GM10266 (cell line): Measurements from ENCODE around the gene ZDHHC12.

Experiments used
- DNase-seq: peaks from one replicate; pipeline ENCODE4 v3.0.0; 2012; ENCODE audit errors: extremely low spot score
- TF ChIP-seq, protein P1 (sequence below): IDR thresholded peaks from 2 replicates; pipeline ENCODE4 v1.5.1; 2012; ENCODE audit warnings: mild to moderate bottlenecking, low read depth; ENCODE audit not compliant: control insufficient read depth, insufficient read depth; ENCODE audit errors: missing control alignments

The ZDHHC12 gene

DNA sequence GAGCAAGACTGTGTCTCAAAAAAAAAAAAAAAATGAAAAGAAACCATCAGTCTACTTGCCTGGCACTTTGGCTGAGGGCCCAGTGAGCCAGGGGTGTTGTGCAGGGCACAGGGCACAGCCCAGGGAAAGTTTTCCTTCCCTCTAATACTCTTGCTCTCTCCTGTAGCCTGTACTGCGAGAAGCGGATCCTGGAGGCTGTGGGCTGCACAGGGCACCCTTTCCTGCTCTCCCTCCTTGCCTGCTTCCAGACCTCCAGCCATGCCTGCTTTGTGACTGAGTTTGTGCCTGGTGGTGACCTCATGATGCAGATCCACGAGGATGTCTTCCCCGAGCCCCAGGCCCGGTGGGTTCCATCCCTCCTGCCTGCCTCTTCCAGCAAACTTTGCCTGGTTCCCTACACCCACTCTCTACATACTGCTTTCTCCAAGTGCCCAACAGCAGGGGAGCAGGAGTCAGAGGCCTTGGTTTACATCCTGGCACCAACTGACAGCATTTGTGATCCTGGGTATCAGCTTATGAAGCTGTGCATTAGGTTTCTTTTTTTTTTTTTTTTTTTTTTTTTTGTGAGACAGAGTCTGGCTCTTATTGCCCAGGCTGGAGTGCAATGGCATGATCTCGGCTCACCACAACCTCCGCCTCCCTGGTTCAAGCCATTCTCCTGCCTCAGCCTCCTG is 7.2 kb downstream of the ZDHHC12 start:
- DNase-seq: no peak
- TF ChIP-seq, protein P1, sequence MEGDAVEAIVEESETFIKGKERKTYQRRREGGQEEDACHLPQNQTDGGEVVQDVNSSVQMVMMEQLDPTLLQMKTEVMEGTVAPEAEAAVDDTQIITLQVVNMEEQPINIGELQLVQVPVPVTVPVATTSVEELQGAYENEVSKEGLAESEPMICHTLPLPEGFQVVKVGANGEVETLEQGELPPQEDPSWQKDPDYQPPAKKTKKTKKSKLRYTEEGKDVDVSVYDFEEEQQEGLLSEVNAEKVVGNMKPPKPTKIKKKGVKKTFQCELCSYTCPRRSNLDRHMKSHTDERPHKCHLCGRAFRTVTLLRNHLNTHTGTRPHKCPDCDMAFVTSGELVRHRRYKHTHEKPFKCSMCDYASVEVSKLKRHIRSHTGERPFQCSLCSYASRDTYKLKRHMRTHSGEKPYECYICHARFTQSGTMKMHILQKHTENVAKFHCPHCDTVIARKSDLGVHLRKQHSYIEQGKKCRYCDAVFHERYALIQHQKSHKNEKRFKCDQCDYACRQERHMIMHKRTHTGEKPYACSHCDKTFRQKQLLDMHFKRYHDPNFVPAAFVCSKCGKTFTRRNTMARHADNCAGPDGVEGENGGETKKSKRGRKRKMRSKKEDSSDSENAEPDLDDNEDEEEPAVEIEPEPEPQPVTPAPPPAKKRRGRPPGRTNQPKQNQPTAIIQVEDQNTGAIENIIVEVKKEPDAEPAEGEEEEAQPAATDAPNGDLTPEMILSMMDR: no peak

DNA sequence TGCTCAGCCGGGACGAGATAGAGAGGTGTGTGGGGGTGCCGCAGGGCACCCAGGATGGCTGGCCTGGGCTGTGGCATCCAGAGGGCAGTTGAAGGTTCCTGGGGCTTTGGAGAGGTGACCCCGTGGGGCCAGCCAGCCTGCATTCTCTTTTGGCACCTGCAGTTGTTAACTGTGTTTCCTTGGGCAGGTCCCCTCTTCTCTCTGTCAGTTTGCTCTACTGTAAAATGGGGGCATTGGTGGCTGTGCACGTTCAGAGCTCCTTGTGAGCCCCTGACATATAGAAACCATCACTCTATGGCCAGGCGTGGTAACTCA is 8.5 kb downstream of the ZDHHC12 start:
- no peak for DNase-seq

DNA sequence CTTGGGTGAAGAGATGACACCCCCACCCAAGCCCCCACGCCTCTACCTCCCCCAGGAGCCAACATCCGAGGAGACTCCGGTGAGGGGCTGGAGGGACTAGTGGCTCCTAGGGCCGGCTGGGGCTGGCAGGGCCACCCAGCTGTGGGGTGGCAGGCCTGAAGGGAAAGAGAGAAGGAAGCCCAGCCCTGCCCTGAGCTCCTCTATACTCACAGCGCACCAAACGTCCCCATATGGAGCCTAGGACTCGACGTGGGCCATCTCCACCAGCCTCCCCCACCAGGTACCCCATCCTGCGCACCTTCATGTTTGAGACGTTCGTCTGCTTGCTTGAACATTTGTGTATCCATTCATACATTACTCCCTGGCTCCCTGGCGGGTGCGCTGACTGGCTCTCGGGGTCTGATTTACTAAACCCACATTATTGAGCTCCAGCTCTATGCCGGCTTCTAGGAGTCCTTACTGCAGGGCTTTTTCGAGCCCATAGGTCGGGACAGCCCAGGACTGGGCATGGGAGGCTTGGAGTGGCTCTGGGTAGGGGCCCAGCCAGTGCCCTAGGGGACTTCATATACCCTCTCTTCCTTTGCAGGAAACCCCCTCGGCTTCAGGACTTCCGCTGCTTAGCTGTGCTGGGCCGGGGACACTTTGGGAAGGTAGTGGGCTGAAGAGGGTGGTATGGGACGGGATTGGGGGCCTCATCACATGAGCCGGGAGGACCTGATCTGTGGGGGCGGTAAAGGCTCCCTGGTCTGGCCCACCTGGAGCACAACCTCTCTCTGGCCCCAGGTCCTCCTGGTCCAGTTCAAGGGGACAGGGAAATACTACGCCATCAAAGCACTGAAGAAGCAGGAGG is 9.1 kb downstream of the ZDHHC12 start:
- TF ChIP-seq, protein P1: no peak
- DNase-seq: no peak

More for the DNA sequence above, 8.5 kb downstream of the ZDHHC12 start:
- TF ChIP-seq, protein P1: no peak

DNA sequence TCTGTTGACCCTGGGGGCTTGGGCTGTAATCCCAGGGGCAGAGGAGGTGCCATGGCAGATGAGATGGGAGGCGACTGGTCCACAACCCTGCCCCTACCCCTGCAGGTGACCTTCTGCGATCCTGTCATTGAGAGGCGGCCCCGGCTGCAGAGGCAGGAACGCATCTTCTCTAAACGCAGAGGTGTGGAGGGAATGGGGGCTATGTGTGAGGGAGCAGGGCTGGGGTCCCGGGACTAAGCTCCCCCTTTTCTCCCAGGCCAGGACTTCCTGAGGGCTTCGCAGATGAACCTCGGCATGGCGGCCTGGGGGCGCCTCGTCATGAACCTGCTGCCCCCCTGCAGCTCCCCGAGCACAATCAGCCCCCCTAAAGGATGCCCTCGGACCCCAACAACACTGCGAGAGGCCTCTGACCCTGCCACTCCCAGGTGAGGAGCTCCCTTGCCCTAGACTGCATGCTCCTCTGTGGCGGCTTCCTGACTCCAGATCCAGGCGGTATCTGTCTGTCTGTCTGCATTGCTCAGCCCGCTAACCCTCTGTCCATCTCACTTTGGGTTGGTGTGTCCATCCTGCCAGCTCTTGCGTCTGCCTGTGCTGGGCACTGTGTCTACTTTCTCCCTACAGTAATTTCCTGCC is 9.9 kb downstream of the ZDHHC12 start:
- TF ChIP-seq, protein P1: no peak
- DNase-seq: no peak

DNA sequence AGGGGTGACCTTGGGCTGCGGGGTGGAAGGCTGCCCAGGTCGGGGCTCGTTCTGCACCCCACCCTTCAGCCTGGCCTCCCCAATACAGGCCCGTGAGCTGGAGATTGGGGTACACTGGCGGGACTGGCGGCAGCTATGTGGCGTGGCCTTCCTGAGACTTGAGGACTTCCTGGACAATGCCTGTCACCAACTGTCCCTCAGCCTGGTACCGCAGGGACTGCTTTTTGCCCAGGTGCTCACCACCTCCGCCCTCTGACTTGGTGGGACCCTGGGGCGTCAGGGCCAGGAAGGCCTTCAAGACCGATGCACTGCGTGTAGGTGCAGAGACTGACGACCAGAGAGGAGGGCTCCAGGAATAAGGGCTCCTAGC is 10.5 kb downstream of the ZDHHC12 start:
- no peak for DNase-seq
- TF ChIP-seq, protein P1: no peak

DNA sequence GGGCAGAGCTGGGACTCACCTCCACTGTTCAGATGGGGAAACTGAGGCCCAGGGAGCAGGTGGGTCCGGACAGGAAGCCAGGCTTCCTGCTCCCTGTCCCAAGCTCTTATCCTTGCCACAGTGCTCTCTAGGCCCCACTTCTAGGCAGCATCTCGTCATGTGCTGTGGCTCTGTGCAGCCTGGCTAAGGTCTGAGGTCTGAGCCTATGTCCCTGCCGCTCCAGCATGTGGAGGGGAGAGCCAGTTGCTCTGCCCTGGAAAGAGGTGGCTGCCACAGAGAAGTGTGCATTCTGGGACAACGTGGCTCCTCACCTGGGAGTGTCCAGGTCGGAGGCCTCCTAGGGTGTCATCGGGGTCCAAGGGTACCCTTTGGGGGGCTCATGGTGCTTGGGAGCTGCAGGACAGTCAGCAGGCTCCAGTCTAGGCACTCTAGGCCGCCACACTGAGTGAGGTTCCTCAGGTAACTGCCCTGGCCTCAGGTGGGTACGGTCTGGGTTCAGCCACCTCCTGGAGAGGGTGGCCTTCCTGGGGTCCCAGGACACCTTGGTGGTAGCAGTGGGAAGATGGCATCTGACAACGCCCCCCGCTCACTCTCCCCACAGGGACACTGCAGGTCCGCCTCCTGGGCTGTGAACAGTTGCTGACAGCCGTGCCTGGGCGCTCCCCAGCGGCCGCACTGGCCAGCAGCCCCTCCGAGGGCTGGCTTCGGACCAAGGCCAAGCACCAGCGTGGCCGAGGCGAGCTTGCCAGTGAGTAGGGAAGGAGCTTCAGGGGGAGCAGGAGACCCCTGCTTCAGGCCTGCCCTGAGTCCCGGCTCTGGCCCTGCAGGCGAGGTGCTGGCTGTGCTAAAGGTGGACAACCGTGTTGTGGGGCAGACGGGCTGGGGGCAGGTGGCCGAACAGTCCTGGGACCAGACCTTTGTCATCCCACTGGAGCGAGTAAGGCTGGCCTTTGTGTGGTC is 11.2 kb downstream of the ZDHHC12 start:
- no peak for DNase-seq
- TF ChIP-seq, protein P1: no peak
